GM18870 (cell line): ENCODE data around the gene NRXN2.

Experiments
- ATAC-seq: cut with Tn5 transposase; IDR thresholded peaks from one replicate; pipeline ENCODE4 v1.9.1; 2021; ENCODE audit warnings: moderate library complexity; ENCODE audit not compliant: unreplicated experiment

Gene NRXN2

DNA sequence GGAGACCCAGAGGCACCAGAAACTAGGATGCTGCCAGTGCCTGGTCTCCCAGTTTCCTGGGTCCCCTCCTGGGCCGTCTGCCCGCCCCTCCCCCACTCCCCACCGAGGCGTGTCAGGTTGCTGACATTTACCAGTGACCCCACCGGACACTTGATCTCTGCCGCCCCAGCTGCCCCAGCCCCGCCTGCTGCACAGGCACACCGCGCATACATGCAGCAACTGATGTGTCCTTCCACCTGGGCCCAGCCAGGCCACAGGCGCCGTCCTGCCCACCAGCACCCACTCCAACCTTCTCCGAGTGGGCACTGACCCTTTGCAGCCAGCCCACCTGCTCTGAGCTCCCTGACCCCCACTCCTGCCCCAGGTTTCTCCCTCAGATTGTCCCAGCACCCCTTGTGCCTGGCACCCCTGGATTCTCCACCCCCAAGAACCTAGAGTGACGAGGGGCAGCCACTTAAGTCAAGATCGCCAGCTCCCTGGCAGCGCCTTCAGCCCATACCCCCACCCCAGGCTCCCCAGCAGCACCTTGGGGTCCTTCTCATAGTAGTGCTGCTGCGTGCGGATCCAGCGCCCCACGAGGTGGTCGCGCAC, 36.2 kb upstream of the NRXN2 start:
- no peak for ATAC-seq

DNA sequence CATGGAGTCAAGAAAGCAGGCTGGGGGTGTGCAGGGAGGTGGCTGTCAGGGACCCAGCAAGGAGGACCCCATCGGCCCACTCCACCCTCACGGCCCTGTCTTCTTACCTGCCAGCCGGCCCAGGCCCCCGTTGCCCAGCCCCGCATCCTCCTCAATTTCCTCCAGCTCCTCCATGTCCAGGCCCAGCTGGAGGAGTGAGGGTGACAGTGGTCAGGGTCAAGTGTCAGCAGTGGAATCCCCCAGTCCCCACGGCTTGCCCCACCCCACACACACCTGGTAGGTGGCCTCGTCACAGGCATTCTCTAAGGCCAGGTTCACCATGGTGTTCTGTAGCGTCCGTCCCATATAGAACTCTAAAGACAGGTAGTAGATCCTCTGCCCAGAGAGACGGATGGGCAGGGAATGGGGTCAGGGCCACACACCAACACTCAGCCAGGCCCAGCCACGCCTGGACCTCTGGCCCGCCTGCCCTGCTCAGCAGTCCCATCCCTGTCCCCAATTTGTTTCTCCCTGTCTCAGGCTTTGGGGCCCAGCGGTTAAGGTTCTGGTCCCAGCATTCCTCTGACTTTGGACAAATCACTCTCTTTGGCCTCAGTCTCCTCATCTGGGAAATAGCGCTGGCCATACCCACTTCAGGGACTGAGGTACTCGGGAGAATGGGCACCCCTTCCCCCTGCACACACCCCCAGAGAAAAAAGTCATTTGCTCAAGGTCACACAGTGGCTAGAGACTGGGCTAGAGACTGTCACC, 35.5 kb upstream of the NRXN2 start:
- no peak for ATAC-seq

DNA sequence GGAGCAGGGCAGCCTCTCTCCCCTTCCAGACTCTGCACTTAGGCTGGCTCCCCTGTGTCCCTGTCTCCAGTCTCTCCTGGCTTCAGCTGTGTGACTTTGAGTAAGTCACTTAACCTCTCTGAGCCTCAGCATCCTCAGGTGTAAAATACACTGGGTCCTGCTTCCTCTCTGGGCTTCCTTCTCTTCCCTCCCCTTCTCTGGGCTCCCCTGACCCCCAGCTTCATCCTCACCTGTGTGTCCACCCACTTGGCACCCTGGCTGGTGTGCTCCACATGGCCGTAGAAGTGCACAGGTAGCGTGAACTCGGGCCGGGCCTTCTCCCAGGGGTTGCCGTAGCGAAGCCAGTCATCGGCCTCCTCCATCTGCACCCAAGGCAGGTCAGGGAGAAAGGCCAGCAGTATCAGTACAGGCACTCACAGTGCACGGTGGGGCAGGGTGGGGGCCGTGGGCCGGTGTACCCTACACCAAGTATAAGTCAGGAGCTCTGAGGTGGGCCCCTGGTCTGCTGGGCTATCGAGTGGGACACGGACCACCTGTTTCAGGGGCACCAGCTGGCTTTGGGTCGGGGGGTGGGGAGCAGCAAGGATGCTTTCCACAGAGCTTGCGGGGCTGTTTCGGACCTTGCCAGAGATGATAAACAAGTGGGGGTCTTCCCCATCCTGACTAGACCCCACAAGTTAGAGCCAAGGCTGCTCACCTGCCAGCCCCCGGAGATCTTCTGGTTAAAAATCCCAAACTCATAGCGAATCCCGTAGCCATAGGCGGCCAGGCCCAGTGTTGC, 34.7 kb upstream of the NRXN2 start:
- ATAC-seq = no peak

DNA sequence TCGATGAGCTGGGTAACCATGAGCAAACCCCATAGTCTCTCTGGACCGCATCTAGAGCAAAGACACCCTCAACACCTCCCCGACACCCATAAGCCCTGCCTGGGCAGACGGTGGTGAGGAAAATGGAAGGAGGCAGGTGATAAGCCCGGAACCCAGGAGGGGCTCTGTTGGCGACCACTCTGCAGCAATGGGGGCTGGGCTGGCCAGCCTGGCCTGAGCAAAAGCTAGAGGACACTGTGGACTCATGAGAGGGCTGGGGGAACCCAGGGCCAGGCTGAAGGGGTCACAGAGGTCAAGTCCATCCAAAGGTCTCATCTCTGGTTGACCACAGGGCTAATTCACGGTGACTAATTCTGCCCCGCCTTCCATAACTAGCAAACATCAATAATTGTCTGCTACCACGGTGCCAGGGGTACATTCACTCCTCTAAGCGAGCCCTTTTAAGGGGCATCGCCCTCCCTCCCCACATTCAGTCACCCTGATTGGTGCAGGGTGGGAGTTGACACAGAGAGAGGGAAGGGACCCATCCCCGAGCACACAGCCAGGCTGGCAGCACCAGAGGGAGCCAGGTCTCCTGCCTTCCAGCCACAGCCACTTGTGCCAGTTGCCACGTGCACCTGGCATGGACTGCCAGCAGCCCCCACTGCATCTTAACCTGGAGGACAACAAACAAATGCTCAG, 32.8 kb upstream of the NRXN2 start:
- ATAC-seq = no peak

DNA sequence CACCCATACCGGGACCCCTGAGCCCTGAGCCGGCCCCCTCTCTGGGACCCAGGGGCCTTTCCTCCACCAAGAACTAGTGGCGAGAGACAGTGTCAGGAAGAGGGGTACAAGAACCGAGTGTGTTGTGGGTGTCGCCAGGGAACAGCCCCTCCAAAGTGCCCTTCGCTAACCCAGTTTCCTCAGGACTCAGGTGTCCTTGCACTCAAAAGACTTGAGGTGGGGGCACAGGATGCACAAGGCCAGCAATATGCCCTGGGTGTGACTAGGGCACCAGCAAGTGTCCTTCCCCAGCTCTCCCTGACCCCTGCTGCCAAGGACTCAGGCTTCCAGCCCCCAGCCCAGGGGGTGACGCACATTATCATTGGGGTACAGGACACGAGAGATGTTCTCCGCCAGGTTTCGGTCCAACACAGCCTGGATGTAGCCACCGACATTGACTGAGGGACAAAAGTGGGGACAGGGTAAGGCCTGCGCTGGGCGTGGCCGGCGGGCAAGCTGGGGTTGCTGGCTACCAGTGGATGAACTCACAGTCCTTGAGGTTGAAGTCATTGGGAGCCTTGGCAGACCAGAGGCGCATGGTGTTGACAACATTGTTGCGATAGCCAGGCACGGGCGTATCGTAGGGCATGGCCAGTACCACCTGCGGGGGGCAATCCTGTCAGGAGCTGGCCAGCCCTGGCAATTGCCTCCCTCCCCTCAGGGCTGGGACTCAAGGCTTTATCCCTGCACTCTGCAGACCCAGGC, 32.1 kb upstream of the NRXN2 start:
- ATAC-seq = no peak

DNA sequence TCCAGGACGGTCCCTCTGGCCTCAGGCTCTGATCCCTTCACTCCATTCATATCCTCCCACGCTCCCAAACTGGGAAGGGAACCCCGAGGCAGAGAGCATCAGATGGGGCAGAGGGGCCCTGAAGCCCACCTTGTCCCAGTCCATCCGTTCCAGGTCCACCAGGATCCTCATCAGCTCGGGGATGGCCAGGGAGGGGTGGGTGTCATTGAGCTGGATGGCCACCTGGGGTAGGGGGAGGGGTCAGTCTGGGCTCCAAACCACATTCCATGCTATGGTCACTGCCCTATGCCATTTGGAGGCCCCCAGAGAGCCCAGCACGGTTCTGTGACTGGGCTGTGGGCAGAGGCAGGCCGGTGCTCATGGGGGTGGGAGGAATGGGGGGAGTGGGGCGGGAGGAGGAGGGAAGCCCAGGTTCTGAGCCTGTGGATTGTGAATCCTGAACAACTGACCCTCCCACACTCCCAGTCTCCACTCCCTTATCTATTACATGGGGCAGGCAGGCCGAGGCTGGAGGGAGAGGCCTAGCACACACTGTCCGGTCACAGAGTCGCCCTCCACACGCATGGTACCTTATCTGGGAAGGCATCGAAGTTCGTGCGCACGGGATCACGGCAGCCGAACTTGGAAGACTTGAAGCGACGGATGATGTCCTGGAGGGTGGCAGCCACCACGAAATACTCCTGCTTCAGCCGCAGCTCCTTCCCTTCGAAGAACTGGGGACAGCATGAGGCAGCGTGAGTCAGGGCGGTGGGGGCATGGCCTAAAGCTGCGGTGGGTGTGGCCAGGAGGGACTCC, 31.3 kb upstream of the NRXN2 start:
- ATAC-seq = no peak

DNA sequence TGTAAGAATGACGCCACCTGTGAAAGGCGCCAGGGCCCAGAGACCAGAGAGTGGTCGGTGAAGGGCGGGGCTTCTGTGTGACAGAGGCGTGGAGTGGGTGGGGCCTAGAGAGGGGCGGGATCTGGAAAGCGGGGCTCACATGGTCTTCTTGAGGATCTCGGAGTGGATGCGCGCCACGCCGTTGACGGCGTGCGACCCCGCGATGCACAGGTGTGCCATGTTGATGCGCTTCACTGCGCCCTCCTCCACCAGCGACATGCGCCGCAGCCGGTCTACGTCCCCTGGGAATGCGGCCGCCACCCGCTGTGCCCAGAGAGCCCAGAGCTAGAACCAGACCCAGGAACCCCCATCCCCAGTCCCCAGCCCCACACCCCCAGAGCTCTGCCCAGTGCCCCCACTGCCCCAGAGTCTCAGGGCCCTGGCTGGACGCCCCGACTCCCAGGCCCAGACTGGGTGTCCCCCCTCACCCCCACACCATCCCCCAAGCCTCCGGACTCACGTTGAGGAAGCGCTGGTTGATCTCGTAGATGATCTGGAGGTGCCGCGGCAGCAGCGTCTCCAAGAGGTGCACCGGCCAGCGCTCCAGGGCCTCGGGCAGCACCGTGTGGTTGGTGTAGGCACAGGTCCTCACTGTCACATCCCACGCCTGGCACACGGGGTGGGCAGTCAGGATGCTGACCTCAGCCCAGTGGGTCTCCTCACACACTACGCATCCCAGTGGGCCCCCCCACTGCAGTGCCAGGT, 30.6 kb upstream of the NRXN2 start:
- no peak for ATAC-seq

DNA sequence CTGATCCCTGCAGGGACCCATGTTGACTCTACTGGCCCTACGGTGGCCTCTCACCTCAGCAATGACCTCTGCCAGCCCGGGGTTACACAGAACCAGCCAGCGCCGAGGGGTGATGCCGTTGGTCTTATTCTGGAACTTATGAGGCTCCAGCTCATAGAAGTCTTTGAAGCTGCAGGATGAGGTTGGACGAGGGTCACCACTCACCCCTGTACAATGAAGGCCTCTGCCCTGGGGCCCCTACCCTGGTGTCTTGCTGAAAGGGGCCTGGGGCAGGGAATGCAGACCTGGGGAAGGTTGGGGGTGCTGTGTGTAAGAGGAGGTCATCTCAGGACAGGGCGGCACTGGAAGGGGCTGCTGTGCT, 30.0 kb upstream of the NRXN2 start:
- no peak for ATAC-seq

DNA sequence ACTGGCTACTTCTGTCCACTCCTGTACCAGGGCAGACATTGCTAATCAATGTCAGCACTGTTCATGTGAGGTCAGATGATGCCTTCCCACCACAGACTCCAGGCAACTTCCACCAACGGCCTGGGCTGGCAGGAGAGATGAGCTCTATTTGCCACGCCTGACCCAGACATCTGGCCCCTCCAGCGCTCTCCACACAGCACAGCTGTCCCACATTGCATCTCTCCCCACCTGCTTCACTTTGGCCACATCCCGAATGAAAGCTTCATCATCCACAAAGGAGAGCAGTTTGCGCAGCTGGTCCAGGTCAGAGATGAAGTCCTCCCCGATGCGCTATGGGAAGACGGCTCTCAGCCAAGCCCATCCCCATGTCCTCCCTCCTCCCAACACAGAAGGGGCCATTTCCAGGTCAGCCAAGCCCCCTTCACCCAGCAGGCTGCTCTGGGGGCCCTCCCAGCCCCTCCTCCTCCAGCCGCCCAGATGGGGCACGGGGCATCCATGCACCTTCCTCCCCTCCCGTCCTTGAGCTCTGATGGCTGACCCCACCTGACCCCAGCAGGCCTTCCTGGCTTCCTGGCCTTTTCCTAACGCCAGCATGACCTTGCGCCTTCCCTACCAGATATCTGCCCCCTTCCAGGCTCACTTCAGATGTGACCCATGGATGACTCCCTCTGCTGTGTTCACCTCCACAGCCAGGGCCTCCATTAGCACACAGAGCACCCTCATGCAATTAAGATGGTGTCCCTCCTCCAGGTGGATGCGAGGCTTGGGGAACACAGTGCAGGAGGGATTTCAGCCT, 29.4 kb upstream of the NRXN2 start:
- ATAC-seq = no peak

DNA sequence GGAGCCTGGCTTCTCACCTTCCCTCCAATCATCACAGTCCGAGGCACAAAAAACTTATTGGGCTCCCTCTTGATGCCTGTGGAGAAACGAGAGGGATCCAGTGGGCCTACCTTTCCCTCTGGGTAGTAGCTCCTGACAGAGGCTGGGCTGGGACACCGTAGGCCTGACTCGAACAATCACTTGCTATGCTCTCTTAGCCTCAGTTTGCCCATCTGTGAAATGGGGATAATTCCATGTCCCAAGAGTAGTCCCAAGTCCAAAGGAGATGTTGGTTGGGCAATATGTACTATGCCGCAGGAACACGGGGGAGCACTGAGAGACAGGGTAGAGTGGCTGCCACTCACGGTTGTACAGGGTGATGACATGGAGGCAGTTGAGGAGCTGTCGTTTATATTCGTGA, 28.6 kb upstream of the NRXN2 start:
- no peak for ATAC-seq

DNA sequence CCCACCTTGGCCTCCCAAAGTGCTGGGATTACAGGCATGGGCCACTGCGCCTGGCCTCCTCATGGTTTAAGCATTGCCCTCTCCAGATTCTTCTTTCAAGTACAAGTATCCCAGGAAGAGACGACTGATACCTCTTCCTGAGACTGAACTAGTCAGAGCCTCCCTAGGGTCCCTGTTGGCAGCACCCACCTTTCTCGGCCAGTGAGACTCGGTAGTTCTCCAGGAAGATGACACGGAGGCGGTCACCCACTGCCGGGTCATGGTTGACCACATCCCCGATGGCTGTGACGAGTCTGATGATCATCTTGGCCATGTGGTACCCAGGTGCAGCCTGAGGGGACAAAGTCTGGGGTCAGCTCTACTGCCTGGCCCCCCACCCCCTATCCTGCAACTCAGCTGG, 28.1 kb upstream of the NRXN2 start:
- no peak for ATAC-seq

DNA sequence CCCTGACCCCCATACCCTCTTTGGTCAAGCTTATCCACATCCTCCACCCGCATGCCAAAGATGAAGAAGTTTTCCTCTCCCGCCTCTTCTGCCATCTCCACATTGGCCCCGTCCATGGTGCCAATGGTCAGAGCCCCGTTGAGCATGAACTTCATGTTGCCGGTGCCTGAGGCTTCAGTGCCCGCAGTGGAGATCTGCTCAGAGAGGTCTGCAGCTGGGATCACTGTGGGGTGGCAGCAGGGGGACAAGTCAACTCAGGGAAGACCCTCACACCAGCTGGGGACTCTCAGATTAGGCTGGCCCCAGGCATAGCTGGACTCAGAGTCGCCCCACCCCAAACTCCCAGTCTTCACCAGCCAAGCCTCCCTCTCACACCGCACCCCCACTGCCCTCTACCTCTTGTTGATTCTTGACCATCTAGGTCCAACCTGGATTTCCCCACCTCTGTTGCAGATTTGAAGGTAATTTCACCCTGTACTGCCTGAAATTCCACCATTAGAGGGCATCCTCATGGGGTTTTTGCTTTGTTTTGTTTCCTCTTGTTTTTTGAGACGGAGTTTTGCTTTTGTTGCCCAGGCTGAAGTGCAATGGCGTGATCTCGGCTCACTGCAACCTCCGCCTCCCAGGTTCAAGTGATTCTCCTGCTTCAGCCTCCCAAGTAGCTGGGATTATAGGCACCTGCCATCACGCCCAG, 27.5 kb upstream of the NRXN2 start:
- ATAC-seq = no peak

DNA sequence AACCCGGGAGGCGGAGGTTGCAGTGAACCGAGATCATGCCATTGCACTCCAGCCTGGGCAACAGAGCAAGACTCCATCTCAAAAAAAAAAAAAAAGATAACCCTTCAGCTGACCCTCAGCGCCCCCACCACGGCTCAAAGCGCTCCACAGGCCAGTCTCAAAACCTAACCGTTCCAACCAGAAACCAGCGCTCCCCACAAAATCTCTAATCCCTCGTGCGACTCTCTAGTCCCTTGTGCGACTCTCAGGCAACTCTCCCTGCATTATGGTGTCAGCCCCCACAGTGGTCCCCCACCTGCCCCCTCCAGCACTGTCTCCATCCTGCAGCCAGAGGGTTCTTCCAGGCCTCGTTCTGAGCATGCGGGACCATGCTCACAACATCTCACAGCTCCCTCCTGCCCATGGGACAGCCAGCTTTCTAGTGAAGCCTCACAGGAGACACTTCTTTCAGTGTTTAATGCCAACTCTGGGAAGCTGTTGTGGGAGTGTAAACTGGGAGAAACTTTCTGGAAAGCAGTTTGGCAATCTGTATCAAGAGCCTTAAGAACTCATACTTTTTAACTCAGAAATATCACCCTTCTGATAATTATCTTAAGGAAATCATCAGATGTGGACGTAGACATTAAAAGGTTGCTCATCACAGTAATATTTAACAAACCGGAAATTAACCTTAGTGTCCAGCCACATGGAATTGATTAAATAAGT, 25.1 kb upstream of the NRXN2 start:
- ATAC-seq = no peak

DNA sequence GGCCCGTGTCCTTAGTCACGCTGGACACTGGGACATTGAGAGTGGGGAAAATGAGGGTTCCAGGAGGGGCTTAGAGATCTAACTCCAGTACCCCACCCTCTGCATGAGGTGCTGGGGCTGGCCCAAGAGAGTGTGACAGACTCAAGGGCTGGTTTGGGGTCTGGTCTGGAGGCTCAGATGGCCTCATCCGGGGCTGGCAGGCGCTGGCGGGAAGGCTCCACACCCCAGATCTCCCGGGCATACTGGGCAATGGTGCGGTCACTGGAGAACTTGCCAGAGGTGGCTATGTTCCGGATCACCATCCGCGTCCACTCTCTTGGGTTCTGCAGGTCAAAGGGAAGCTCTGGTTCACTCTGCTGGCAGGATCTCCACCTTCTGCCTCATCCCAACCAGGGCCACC, 23.5 kb upstream of the NRXN2 start:
- no peak for ATAC-seq

DNA sequence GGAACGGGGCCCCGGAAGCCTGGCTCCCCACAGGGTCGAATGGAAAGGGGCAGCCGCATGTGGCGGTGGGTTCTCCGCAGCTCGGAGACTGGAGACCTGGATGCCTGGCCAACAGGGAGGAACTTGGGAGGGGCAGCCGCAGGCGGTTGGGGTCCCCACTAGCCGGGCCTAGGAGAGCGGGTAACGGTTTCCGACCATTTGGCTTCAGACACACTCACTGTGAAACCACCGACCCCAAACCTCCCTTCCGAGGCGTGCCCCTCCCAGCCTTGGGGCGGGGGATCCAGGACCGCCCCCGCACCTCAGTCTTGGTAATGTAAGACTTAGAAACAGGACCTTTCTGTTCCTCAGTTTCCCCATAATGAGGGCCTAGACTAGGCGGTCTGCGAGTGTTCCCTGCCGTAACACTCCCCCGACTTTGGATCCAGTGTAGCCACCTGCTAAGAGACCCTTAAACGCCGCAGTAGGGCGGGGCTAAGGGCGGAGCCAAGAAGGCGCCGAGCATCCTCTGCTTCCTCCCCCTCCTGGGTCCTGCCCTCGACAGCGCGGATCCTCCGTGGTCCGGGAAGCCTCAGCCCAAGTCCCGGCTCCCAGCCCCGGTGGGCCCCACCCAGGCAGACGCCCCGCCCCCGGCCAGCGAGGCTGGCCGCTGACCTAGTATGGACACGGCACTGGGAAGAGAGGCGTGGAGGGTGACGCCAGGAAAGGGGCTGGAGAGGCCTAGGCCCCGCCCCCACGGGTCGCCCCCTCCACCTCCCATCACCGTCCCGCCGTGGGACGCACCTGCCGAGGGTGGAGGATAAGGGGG, 22.7 kb upstream of the NRXN2 start:
- no peak for ATAC-seq

DNA sequence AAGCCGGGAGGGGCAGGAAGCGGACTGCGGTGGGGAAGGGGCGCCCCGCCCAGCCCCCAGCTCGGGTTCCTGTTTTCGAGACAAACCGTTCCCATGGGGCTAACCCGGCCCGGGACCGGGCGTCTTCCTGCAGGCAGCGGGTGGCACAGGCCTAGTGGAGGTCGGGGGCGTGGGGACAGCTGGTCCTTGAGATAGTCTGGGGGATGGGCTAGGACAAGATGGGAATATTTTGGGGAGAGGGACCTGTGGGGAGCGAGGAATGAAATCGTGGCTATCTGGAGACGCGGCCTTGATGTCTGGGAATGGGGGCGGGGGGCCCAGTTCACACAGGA, 22.2 kb upstream of the NRXN2 start:
- ATAC-seq = no peak
